ENCODE measurements around the gene ENDOV. TPM values are rescaled to one million over a fixed set of nuclear protein-coding genes. Genes with fewer than 3 reads are reported as not detected.
A peak's percentile ranks its signal among the peaks of the same experiment; 100 is the strongest.

Gene ENDOV
- 27.8 TPM for polyA plus RNA-seq (2013, experiment 1 of 4)
- polyA plus RNA-seq (2013, experiment 2 of 4), result 28.9 TPM
- polyA plus RNA-seq (2013, experiment 3 of 4), result 27.4 TPM
- 28.9 TPM for polyA plus RNA-seq (2013, experiment 4 of 4)

DNA sequence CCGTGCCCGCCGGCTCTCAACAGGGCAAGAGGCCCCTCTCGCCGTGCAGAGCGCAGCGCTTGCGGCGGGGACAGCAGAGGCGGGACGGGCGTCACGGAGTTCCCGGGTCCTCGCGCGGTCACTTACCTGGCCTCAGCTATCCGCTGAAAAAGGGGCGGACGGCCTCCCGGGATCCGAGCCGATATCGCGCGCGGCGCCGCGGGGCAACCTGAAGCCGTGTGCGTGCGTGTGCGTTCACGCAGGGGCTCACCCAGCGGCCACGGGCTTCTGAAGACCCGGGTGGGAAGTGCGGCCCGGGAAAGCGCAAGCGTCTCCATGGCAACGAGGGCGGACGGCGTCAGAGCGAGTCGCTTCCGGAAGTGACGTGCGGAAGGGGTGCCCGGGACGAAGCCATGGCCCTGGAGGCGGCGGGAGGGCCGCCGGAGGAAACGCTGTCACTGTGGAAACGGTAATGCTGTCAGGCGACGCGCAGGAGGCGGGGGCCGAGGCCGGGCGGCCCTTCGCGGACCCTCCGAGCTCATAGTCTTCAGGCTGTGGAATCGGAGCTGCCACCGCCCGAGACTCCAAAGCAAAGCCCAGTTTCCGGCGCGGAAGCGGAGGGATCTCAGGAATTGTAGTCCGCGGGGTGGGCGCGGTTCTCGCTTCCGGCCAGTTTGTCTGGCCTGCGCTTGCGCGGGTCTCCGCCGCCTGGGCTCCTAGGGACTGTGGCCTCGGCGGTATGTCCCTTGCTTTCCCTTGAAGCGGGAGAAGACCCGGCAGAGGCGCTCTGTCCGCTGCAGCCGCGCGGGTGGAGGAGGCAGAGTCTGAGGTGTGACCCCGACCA is at the start of gene ENDOV:
TSS of gene ENDOV (plus strand) at position 365 of the 823 bp plus-strand sequence. CDS start at position 393, 28 bp downstream.
- H3K9me3 ChIP-seq (ENCODE audit: control insufficient read depth, low read length), result no peaks in the 10 kb centered on the region
- peak within 1 kb of the TSS; percentile 82 for H3K27ac ChIP-seq (ENCODE audit: insufficient read depth, low read depth, low read length, poor library complexity, severe bottlenecking)
- H3K4me3 ChIP-seq (ENCODE audit: insufficient read depth, low read depth, low read length), result peak within 1 kb of the TSS; percentile 84
- no peaks in the 10 kb centered on the region for H3K36me3 ChIP-seq (ENCODE audit: control insufficient read depth, insufficient read depth, low read length)
- H3K27me3 ChIP-seq (ENCODE audit: control insufficient read depth, insufficient read depth, low read length, poor library complexity, severe bottlenecking), result peaks cover 41% of the 10 kb centered on the region
- 0% methylated on average over 97 of the region's 97 CpGs for WGBS, 2 experiments
- no peaks in the 10 kb centered on the region for H3K4me1 ChIP-seq (ENCODE audit: control insufficient read depth, insufficient read depth, low read length)

DNA sequence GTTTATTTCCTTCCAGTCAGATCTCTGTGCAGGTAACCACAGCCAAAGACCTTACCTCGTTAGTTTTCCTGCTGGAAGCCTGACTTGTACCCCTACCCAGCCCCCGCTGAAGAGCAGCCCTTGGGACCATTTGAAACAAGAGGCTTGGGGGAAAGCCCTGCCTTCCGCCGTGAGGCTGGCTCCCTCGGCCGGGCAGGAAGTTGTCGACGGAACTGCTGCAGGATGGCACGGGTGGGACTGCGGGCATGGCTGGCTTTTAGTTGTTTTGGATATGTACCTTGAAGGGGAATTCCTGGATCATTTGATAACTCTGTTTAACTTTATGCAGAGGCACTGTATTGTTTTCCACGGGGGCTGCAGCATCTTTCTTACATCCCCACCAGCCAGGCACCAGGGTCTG is 49.0 kb upstream of the ENDOV start:
- no peaks in the 10 kb centered on the region for H3K27me3 ChIP-seq (ENCODE audit: control insufficient read depth, insufficient read depth, low read length, poor library complexity, severe bottlenecking)
- H3K9me3 ChIP-seq (ENCODE audit: control insufficient read depth, low read length), result no peaks in the 10 kb centered on the region
- WGBS, 2 experiments, result 94 to 95% methylated on average over 11 of the region's 11 CpGs
- no peak overlapping the region for H3K27ac ChIP-seq (ENCODE audit: insufficient read depth, low read depth, low read length, poor library complexity, severe bottlenecking)
- no peak overlapping the region for H3K4me3 ChIP-seq (ENCODE audit: insufficient read depth, low read depth, low read length)
- peaks cover 2% of the 10 kb centered on the region for H3K36me3 ChIP-seq (ENCODE audit: control insufficient read depth, insufficient read depth, low read length)
- H3K4me1 ChIP-seq (ENCODE audit: control insufficient read depth, insufficient read depth, low read length), result no peaks in the 10 kb centered on the region

GRCh38 chr17:80367503-80367902 is 47.5 kb upstream of the ENDOV start:
- 91 to 93% methylated on average over 17 of the region's 17 CpGs for WGBS, 2 experiments
- H3K27me3 ChIP-seq (ENCODE audit: control insufficient read depth, insufficient read depth, low read length, poor library complexity, severe bottlenecking), result no peaks in the 10 kb centered on the region
- H3K36me3 ChIP-seq (ENCODE audit: control insufficient read depth, insufficient read depth, low read length), result peaks cover 2% of the 10 kb centered on the region
- H3K4me1 ChIP-seq (ENCODE audit: control insufficient read depth, insufficient read depth, low read length), result no peaks in the 10 kb centered on the region
- H3K27ac ChIP-seq (ENCODE audit: insufficient read depth, low read depth, low read length, poor library complexity, severe bottlenecking), result no peak overlapping the region
- H3K4me3 ChIP-seq (ENCODE audit: insufficient read depth, low read depth, low read length), result no peak overlapping the region
- H3K9me3 ChIP-seq (ENCODE audit: control insufficient read depth, low read length), result no peaks in the 10 kb centered on the region

DNA sequence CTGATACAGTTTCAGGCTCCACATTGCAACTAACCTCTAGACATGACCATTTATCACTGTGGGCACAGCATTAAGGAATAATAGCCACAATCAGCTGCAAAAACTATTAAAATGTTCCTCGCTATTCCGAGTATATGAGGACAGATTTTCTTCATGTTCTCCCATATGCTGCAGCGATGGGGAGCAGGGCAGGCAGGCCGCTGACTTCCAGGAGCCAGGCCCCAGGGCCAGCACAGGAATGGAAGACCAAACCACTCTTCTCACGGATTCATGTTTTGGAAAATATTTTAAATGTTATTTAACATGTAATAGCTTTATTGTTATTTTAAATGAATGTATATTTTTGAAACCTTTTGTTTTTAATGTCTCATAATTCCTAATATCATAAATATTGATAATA is 43.8 kb upstream of the ENDOV start:
- Histone ChIP-seq H3K27me3 (ENCODE audit: control insufficient read depth, insufficient read depth, low read length, poor library complexity, severe bottlenecking) (no peaks in the 10 kb centered on the region), H3K27ac (ENCODE audit: insufficient read depth, low read depth, low read length, poor library complexity, severe bottlenecking) (no peak overlapping the region), H3K4me1 (ENCODE audit: control insufficient read depth, insufficient read depth, low read length) (no peaks in the 10 kb centered on the region), H3K36me3 (ENCODE audit: control insufficient read depth, insufficient read depth, low read length) (no peaks in the 10 kb centered on the region), H3K9me3 (ENCODE audit: control insufficient read depth, low read length) (no peaks in the 10 kb centered on the region), H3K4me3 (ENCODE audit: insufficient read depth, low read depth, low read length) (no peak overlapping the region)
- 94 to 96% methylated on average over 4 to 5 of the region's 5 CpGs for WGBS, 2 experiments

GRCh38 chr17:80372456-80372855 is 42.5 kb upstream of the ENDOV start:
- H3K4me1 ChIP-seq (ENCODE audit: control insufficient read depth, insufficient read depth, low read length), result no peaks in the 10 kb centered on the region
- 93% methylated on average over 11 of the region's 11 CpGs for WGBS, 2 experiments
- no peak overlapping the region for H3K27ac ChIP-seq (ENCODE audit: insufficient read depth, low read depth, low read length, poor library complexity, severe bottlenecking)

DNA sequence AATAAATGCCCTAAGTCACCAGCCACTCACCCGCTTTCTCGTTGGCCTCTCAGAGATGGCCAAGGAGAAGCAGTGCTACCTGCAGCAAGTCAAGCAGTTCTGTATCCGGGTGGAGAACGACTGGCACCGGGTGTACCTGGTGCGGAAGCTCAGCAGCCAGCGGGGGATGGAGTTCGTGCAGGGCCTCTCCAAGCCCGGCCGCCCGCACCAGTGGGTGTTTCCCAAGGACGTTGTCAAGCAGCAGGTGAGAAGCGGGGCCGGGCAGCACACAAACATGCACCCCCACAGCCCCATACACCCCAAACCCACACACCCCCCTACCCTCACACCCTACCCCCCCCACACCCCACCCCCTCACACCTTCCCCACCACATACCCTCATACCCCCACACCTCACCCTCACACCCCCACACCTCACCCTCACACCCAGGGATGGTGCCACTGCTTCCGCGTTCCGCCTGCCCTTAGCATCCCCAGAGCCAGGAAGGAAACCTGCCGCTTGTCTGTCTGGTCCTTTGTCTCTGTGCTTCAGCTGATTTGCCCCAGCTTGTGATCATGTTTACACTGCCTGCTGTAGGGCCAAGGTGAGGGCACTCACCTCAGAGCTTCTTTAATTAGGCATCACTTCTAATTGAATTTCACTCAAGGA is 41.9 kb upstream of the ENDOV start:
- 95% methylated on average over 18 of the region's 18 CpGs for WGBS, 2 experiments
- no peaks in the 10 kb centered on the region for H3K36me3 ChIP-seq (ENCODE audit: control insufficient read depth, insufficient read depth, low read length)

More at GRCh38 chr17:80372456-80372855, 42.5 kb upstream of the ENDOV start:
- no peaks in the 10 kb centered on the region for H3K27me3 ChIP-seq (ENCODE audit: control insufficient read depth, insufficient read depth, low read length, poor library complexity, severe bottlenecking)
- no peaks in the 10 kb centered on the region for H3K36me3 ChIP-seq (ENCODE audit: control insufficient read depth, insufficient read depth, low read length)
- H3K9me3 ChIP-seq (ENCODE audit: control insufficient read depth, low read length), result no peaks in the 10 kb centered on the region
- no peak overlapping the region for H3K4me3 ChIP-seq (ENCODE audit: insufficient read depth, low read depth, low read length)

GRCh38 chr17:80374039-80374731 is 40.8 kb upstream of the ENDOV start:
- no peaks in the 10 kb centered on the region for H3K4me1 ChIP-seq (ENCODE audit: control insufficient read depth, insufficient read depth, low read length)
- H3K27me3 ChIP-seq (ENCODE audit: control insufficient read depth, insufficient read depth, low read length, poor library complexity, severe bottlenecking), result no peaks in the 10 kb centered on the region
- no peaks in the 10 kb centered on the region for H3K36me3 ChIP-seq (ENCODE audit: control insufficient read depth, insufficient read depth, low read length)
- H3K4me3 ChIP-seq (ENCODE audit: insufficient read depth, low read depth, low read length), result no peak overlapping the region
- H3K9me3 ChIP-seq (ENCODE audit: control insufficient read depth, low read length), result no peaks in the 10 kb centered on the region
- 94 to 95% methylated on average over 22 of the region's 22 CpGs for WGBS, 2 experiments
- H3K27ac ChIP-seq (ENCODE audit: insufficient read depth, low read depth, low read length, poor library complexity, severe bottlenecking), result no peak overlapping the region

More for the DNA sequence above, 41.9 kb upstream of the ENDOV start:
- H3K9me3 ChIP-seq (ENCODE audit: control insufficient read depth, low read length), result no peaks in the 10 kb centered on the region
- no peaks in the 10 kb centered on the region for H3K4me1 ChIP-seq (ENCODE audit: control insufficient read depth, insufficient read depth, low read length)
- H3K27me3 ChIP-seq (ENCODE audit: control insufficient read depth, insufficient read depth, low read length, poor library complexity, severe bottlenecking), result no peaks in the 10 kb centered on the region
- no peak overlapping the region for H3K4me3 ChIP-seq (ENCODE audit: insufficient read depth, low read depth, low read length)
- no peak overlapping the region for H3K27ac ChIP-seq (ENCODE audit: insufficient read depth, low read depth, low read length, poor library complexity, severe bottlenecking)

DNA sequence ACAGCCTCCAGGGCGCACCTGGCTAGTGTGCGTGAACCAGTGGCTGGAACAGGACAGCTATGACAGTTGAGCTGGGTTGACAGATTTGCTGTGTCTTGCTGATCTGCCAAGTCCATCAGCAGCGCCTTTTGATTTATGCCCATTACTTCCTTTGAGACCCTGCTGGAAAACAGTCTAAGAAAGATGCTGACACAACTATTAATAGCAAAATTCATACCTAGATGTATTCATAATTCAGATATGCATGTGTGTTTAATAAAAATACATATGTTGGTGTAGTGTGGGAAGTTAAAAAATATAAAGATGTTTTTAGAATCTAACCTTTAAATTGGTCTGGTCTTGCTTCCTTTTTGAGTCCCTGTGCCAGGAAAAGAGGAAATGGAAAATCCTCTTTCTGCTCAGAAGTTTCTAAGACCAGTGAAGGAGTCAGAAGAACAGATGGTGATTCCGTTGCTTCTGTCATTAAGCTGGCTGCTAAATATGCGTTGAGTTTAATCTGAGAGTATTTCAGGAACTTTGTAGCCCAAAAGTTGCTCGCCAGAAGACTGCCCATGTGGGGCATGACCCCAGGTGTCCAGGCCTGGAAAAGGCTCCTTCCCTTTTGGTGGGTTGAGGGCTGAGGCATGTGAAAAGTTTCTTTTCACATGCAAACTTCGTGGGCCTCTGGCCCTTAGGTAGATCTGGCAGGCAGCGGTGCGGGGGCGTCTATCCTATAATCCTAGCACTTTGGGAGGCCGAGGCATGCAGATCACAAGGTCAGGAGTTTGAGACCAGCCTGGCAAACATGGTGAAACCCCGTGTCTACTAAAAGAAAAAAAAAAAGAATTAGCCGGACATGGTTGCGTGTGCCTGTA is 40.0 kb upstream of the ENDOV start:
- Histone ChIP-seq H3K27ac (ENCODE audit: insufficient read depth, low read depth, low read length, poor library complexity, severe bottlenecking) (no peak overlapping the region), H3K4me1 (ENCODE audit: control insufficient read depth, insufficient read depth, low read length) (no peaks in the 10 kb centered on the region), H3K9me3 (ENCODE audit: control insufficient read depth, low read length) (no peaks in the 10 kb centered on the region), H3K36me3 (ENCODE audit: control insufficient read depth, insufficient read depth, low read length) (no peaks in the 10 kb centered on the region), H3K27me3 (ENCODE audit: control insufficient read depth, insufficient read depth, low read length, poor library complexity, severe bottlenecking) (no peaks in the 10 kb centered on the region), H3K4me3 (ENCODE audit: insufficient read depth, low read depth, low read length) (no peak overlapping the region)
- 77% methylated on average over 14 of the region's 14 CpGs for WGBS, 2 experiments

DNA sequence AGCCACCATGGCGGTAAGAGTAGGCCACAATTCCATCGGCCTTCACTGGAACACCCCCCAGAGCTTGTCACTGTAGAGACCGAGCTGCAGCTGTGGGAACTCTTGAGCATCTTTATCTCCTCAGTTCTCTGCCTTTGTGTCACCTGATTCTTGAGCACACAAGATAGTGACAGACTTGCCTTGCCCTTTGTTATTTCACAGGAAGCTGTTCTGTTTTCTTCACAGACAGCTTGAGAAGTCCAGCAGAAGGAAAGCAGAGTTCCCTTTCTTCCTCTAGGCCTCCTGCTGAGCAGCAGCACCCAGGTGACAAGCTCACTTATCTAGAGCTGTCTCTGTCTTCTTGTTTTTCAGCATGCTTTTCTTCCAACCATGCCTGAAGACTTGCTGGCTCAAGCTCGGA is 38.4 kb upstream of the ENDOV start:
- 92 to 93% methylated on average over 4 of the region's 4 CpGs for WGBS, 2 experiments
- Histone ChIP-seq H3K27ac (ENCODE audit: insufficient read depth, low read depth, low read length, poor library complexity, severe bottlenecking) (no peak overlapping the region), H3K4me3 (ENCODE audit: insufficient read depth, low read depth, low read length) (no peak overlapping the region), H3K36me3 (ENCODE audit: control insufficient read depth, insufficient read depth, low read length) (no peaks in the 10 kb centered on the region), H3K4me1 (ENCODE audit: control insufficient read depth, insufficient read depth, low read length) (no peaks in the 10 kb centered on the region), H3K9me3 (ENCODE audit: control insufficient read depth, low read length) (no peaks in the 10 kb centered on the region), H3K27me3 (ENCODE audit: control insufficient read depth, insufficient read depth, low read length, poor library complexity, severe bottlenecking) (no peaks in the 10 kb centered on the region)
